Measurements from ENCODE around the gene C6orf163. TPM values are rescaled to one million over a fixed set of nuclear protein-coding genes. Genes with fewer than 3 reads are reported as not detected.

C6orf163 gene
- total and polyA plus RNA-seq, 2 of the 13 experiments (the other 11 are each of a cell fraction or from before 2014, with no cell fraction given) = 0.62 to 1.8 TPM

- TF ChIP-seq PRDM10 (CRISPR knock-in tag; IDR thresholded peaks at IDR 0.05; ENCODE audit: low read depth) (no peak), ZNF589 (CRISPR knock-in tag; conservative IDR thresholded peaks at IDR 0.05) (no peak), JARID2 (CRISPR knock-in tag; IDR thresholded peaks at IDR 0.05; ENCODE audit: insufficient replicate concordance) (no peak)
These were observed 57.2 kb downstream of the C6orf163 start (continued) for GRCh38 chr6:87401832-87402231.

DNA sequence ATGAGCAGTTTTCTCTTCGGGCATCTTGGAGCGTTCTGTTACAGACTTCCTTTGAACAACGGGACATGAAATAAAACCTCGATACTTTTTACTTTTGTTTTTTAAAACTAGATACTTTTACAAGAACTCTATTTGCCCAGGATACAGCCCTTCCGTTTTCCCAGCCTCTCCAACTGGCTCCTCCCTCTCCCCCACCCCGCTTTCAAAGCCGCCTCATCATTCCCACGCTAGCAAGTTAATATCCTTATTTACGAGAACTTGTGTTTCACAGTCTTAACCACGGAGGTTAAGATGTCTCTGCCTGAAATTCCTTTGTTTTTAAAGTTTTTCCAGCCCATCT lies 62.9 kb downstream of the C6orf163 start:
- no TSS peak for BruUV-seq (replicated peaks)

More for the DNA sequence above, 62.9 kb downstream of the C6orf163 start:
- Histone ChIP-seq H2AFZ (ENCODE audit: low read length) (no peak overlapping the region), H3K9ac (ENCODE audit: insufficient read depth, low read depth, low read length) (0 out of 2 replicates have a peak overlapping the region, but pooled peaks have one; percentile 25), H3K4me3 (replicated peaks in 1 of 3; ENCODE audit: insufficient read depth in 1 of 3, low read depth in 2 of 3, low read length in 3 of 3) (peak overlapping the region; percentile 67 to 87 (median 72)), H3K79me2 (ENCODE audit: insufficient read depth, low read length) (no peaks in the 10 kb centered on the region), H3K4me2 (ENCODE audit: low read depth, low read length) (peak overlapping the region; percentile 94), H3K27ac (ENCODE audit: extremely low read length, insufficient read depth, low read length) (no peak overlapping the region), H3K9me3 (ENCODE audit: low read length) (no peaks in the 10 kb centered on the region), H4K20me1 (ENCODE audit: insufficient read depth, low read length) (no peaks in the 10 kb centered on the region), H3K4me1 (ENCODE audit: insufficient read depth, low read length) (peaks cover 12% of the 10 kb centered on the region), H3K27me3 (ENCODE audit: control insufficient read depth in 1 of 2, insufficient read depth in 2 of 2, low read length in 2 of 2) (no peaks in the 10 kb centered on the region), H3K36me3 (replicated peaks in 1 of 2; ENCODE audit: control insufficient read depth in 1 of 2, insufficient read depth in 2 of 2, low read length in 2 of 2) (no peaks in the 10 kb centered on the region)
- in situ Hi-C loops (cut with HindIII; ENCODE audit: extremely low pct_ligation_motif_present, low pct_unique_long_range_greater_than_20kb) = no loop called here
- POLR2A ChIA-PET = no interaction called here
- DNase-seq (ENCODE audit: low spot score) (no peak), FAIRE-seq (no peak), ATAC-seq (peak; percentile 57)
- under 1% methylated on average over 10 of the region's 10 CpGs for WGBS (ENCODE audit: low lambda C conversion rate)
- CTCF ChIA-PET (ENCODE audit: low intra/inter-chr PET ratio, low total read pairs) = no interaction called here
- TF ChIP-seq SP1 (IDR thresholded peaks at IDR 0.05) (no peak), SP1 (CRISPR knock-in tag; IDR thresholded peaks at IDR 0.05) (0 out of 2 replicates have a peak, but pooled peaks have one; percentile 23), THAP7 (CRISPR knock-in tag; IDR thresholded peaks at IDR 0.05) (no peak), HDAC2 (CRISPR knock-in tag; IDR thresholded peaks at IDR 0.05) (no peak; the same call in 1 of the 2 replicates)
- TF ChIP-seq, protein P1, sequence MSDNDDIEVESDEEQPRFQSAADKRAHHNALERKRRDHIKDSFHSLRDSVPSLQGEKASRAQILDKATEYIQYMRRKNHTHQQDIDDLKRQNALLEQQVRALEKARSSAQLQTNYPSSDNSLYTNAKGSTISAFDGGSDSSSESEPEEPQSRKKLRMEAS (IDR thresholded peaks at IDR 0.05) = 0 out of 2 replicates have a peak, but pooled peaks have one; percentile 1
- intact Hi-C loops (cut with micrococcal nuclease; ENCODE audit: unreplicated experiment) = loop anchor here (5.0 kb wide), 1 partner anchor 65 kb away; the partner anchor contains the start of gene SLC35A1
